A549 (cell line): ENCODE results near the gene SWI5. TPM values are rescaled to one million over a fixed set of nuclear protein-coding genes. Genes with fewer than 3 reads are reported as not detected.

ENCODE experiments used
- ATAC-seq, 2 experiments: fragments of 200-7000 bp in 1 of 2; fragments of >200 bp in 1 of 2; cut with Nextera tagmentation in 1 of 2; cut with Tn5 transposase in 1 of 2; 3 replicates each; pipeline versions ENCODE4 v1.8.0 to v1.9.1; 2018 to 2020; ENCODE audit warnings: mild to moderate bottlenecking in 1 of 2, moderate library complexity in 1 of 2
- CTCF ChIA-PET: fragments of 300-600 bp; sonication (Branson Sonifier 250); formaldehyde crosslinking; extraction: SDS; loops from one replicate; lab custom pipeline; 2021; ENCODE audit warnings: antibody characterized with exemption, inconsistent platforms; lab: Yijun Ruan, JAX
- POLR2A ChIA-PET: fragments of 350-600 bp; formaldehyde crosslinking; extraction: SDS; loops from one replicate; lab custom pipeline; 2021; ENCODE audit warnings: antibody characterized with exemption, inconsistent platforms; lab: Yijun Ruan, JAX
- DNase-seq, 2 experiments: peaks; one replicate each; pipeline versions ENCODE4 v3.0.0 to v3.0.0-alpha.2; 2011 to 2016; ENCODE audit warnings: low read depth in 1 of 2, low spot score in 1 of 2
- FAIRE-seq: peaks from 2 replicates; lab custom pipeline; 2011; peaks lifted over from hg19 to GRCh38; lab: Jason Lieb, UNC
- H3K27ac ChIP-seq, 2 experiments: fragments of >200 bp; sonication (Bioruptor Twin); formaldehyde crosslinking; 3 replicates each; pipeline ENCODE4 v1.5.1; 2016 to 2017
- H3K4me1 ChIP-seq: fragments of >200 bp; sonication (Bioruptor Twin); formaldehyde crosslinking; 3 replicates; pipeline ENCODE4 v1.6.1; 2016
- H3K4me2 ChIP-seq: fragments of >200 bp; sonication (Bioruptor Twin); formaldehyde crosslinking; 3 replicates; pipeline ENCODE4 v1.6.1; 2016
- H3K4me3 ChIP-seq: fragments of >200 bp; sonication (Bioruptor Twin); formaldehyde crosslinking; 3 replicates; pipeline ENCODE4 v1.5.1; 2016
- H3K9me3 ChIP-seq: fragments of >200 bp; sonication (Bioruptor Twin); formaldehyde crosslinking; 3 replicates; pipeline ENCODE4 v1.6.1; 2016
- ATOH8 ChIP-seq: fragments of 250-450 bp; sonication (Bioruptor Pico); IDR thresholded peaks from 2 replicates; pipeline ENCODE4 v1.5.0; 2020; ENCODE audit warnings: low read depth, mild to moderate bottlenecking, moderate library complexity
- CBX8 ChIP-seq: fragments of 200-600 bp; sonication (generic); IDR thresholded peaks from 2 replicates; pipeline ENCODE4 v1.6.1; 2016
- E2F6 ChIP-seq: IDR thresholded peaks from 2 replicates; pipeline ENCODE4 v1.6.1; 2012; ENCODE audit warnings: low read depth, borderline replicate concordance
- FOXS1 ChIP-seq: fragments of 250-450 bp; sonication (Bioruptor Pico); IDR thresholded peaks from 2 replicates; pipeline ENCODE4 v1.5.0; 2020; ENCODE audit warnings: mild to moderate bottlenecking, moderate library complexity
- JUN ChIP-seq, 2 experiments: fragments of >200 bp; sonication (Bioruptor Twin); formaldehyde crosslinking; IDR thresholded peaks; 2 replicates in 1 of 2; 3 replicates in 1 of 2; pipeline ENCODE4 v1.6.1; 2016 to 2017
- JUNB ChIP-seq: fragments of >200 bp; sonication (Bioruptor Twin); formaldehyde crosslinking; IDR thresholded peaks from 2 replicates; pipeline ENCODE4 v1.6.1; 2016
- MAFK ChIP-seq: fragments of 450-650 bp; IDR thresholded peaks from 2 replicates; pipeline ENCODE4 v1.6.1; 2014; ENCODE audit not compliant: partially characterized antibody
- PHF8 ChIP-seq: fragments of 200-600 bp; sonication (generic); IDR thresholded peaks from 2 replicates; pipeline ENCODE4 v1.6.1; 2016; ENCODE audit warnings: low read depth, mild to moderate bottlenecking, antibody characterized with exemption, moderate library complexity, borderline replicate concordance
- RARB ChIP-seq: fragments of 250-450 bp; sonication (Bioruptor Pico); IDR thresholded peaks from 2 replicates; pipeline ENCODE4 v1.8.0; 2021; ENCODE audit warnings: mild to moderate bottlenecking, moderate library complexity
- RNF2 ChIP-seq: fragments of 200-600 bp; sonication (generic); IDR thresholded peaks from 2 replicates; pipeline ENCODE4 v1.6.1; 2016; ENCODE audit warnings: low read depth, mild to moderate bottlenecking, antibody characterized with exemption, moderate library complexity, borderline replicate concordance
- TP53 ChIP-seq: fragments of 250-450 bp; sonication (Bioruptor Pico); IDR thresholded peaks from 2 replicates; pipeline ENCODE4 v1.5.0; 2021; ENCODE audit warnings: mild to moderate bottlenecking, moderate library complexity
- ZC3H11A ChIP-seq: fragments of 450-650 bp; IDR thresholded peaks from 2 replicates; pipeline ENCODE4 v1.6.1; 2014; ENCODE audit warnings: antibody characterized with exemption, mild to moderate bottlenecking
- WGBS: methylation state at CpG from one replicate; pipeline ENCODE4 v1.1.6; 2017; ENCODE audit errors: missing lambda C conversion rate; 5-methylcytosine and 5-hydroxymethylcytosine counted together
- polyA plus RNA-seq, 4 experiments: library from polyadenylated mRNA; depleted of rRNA in 3 of 4; stranded (reverse); fragments of >200 nt; fragmentation: RNase III in 1 of 4; extraction: RNeasy Plus Mini Kit Qiagen cat#74134 plus additional on column Dnase treatment in 1 of 4; gene quantifications; 2 replicates in 3 of 4; 3 replicates in 1 of 4; pipeline ENCODE4 v1.2.3, GENCODE V29; 2011 to 2017
- TF ChIP-seq, protein P1 (sequence below): fragments of 250-450 bp; sonication (Bioruptor Pico); IDR thresholded peaks from 2 replicates; pipeline ENCODE4 v1.5.0; 2021; ENCODE audit warnings: mild to moderate bottlenecking, moderate library complexity, borderline replicate concordance
- TF ChIP-seq, protein P2 (sequence below): fragments of >200 bp; sonication (Bioruptor Twin); formaldehyde crosslinking; IDR thresholded peaks from 3 replicates; pipeline ENCODE4 v1.5.1; 2016

SWI5 gene
- polyA plus RNA-seq, 2 of the 4 experiments (the other 2 are of a cell fraction): 45.3 to 66.8 TPM

- 85% methylated on average over 10 of the region's 12 CpGs for WGBS
- peak; percentile 31 to 64; a peak in 3 of 6 replicates for ATAC-seq
- CTCF ChIA-PET: interaction anchor here (0.8 to 17.8 kb wide), 5 partner anchors 11 to 351 kb away, joined by 3 to 206 read pairs (median 5); no protein-coding TSS in a partner anchor
Measured at GRCh38 chr9:128285033-128285784, 9.1 kb downstream of the SWI5 start.

DNA sequence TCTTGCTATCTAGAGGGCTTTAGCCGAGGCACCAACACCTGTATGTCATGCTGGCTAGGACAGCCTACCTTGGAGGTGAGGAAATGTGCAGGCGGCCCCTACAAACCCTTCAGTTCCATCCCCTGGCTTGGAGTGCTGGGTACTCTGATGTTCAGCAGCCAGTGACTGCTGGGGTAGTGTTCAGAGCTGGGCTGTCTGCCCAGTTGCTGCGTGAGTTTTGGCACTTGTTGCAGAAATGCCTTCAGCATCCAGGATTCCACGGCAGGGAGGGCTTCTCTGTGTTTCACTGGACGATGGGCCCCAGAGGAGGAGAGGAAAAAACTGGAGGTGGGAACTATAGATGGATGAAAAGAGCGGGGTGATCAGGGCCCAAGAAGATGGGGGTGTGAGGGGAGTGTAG, 10.4 kb downstream of the SWI5 start:
- Histone ChIP-seq H3K4me1 (no peaks in the 10 kb centered on the region), H3K27ac (no peak overlapping the region), H3K4me2 (no peak overlapping the region), H3K4me3 (no peak overlapping the region), H3K9me3 (no peaks in the 10 kb centered on the region)
- no peak for FAIRE-seq
- no peak for DNase-seq
- ChIA-PET POLR2A (interaction anchor here (3.7 kb wide), 1 partner anchor 11 kb away, joined by 19 read pairs; the partner anchor contains the start of genes GOLGA2 and SWI5), CTCF (interaction anchor here (1.0 to 17.8 kb wide), 4 partner anchors 10 to 81 kb away, joined by 3 to 206 read pairs (median 30); no protein-coding TSS in a partner anchor)
- ATAC-seq: no peak
- WGBS: 89% methylated on average over 6 of the region's 6 CpGs
- TF ChIP-seq JUN (IDR thresholded peaks at IDR 0.05): no peak

More at GRCh38 chr9:128285033-128285784, 9.1 kb downstream of the SWI5 start:
- Histone ChIP-seq H3K4me1 (no peaks in the 10 kb centered on the region), H3K27ac (no peak overlapping the region), H3K4me3 (no peak overlapping the region), H3K4me2 (no peak overlapping the region), H3K9me3 (no peaks in the 10 kb centered on the region)
- FAIRE-seq (no peak), DNase-seq (no peak)
- POLR2A ChIA-PET: interaction anchor here (3.7 kb wide), 1 partner anchor 9 kb away, joined by 19 read pairs; the partner anchor contains the start of genes GOLGA2 and SWI5
- TF ChIP-seq PHF8 (no peak), CBX8 (no peak), RARB (CRISPR knock-in tag) (no peak), MAFK (no peak), JUNB (no peak), ZC3H11A (no peak), ATOH8 (no peak), TP53 (CRISPR knock-in tag) (no peak), E2F6 (no peak), FOXS1 (CRISPR knock-in tag) (no peak), RNF2 (no peak)
- TF ChIP-seq, protein P1, sequence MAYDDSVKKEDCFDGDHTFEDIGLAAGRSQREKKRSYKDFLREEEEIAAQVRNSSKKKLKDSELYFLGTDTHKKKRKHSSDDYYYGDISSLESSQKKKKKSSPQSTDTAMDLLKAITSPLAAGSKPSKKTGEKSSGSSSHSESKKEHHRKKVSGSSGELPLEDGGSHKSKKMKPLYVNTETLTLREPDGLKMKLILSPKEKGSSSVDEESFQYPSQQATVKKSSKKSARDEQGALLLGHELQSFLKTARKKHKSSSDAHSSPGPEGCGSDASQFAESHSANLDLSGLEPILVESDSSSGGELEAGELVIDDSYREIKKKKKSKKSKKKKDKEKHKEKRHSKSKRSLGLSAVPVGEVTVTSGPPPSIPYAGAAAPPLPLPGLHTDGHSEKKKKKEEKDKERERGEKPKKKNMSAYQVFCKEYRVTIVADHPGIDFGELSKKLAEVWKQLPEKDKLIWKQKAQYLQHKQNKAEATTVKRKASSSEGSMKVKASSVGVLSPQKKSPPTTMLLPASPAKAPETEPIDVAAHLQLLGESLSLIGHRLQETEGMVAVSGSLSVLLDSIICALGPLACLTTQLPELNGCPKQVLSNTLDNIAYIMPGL: no peak
- TF ChIP-seq, protein P2, sequence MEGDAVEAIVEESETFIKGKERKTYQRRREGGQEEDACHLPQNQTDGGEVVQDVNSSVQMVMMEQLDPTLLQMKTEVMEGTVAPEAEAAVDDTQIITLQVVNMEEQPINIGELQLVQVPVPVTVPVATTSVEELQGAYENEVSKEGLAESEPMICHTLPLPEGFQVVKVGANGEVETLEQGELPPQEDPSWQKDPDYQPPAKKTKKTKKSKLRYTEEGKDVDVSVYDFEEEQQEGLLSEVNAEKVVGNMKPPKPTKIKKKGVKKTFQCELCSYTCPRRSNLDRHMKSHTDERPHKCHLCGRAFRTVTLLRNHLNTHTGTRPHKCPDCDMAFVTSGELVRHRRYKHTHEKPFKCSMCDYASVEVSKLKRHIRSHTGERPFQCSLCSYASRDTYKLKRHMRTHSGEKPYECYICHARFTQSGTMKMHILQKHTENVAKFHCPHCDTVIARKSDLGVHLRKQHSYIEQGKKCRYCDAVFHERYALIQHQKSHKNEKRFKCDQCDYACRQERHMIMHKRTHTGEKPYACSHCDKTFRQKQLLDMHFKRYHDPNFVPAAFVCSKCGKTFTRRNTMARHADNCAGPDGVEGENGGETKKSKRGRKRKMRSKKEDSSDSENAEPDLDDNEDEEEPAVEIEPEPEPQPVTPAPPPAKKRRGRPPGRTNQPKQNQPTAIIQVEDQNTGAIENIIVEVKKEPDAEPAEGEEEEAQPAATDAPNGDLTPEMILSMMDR: no peak
